Left kidney (tissue), 2 donors: ENCODE results near the gene HERC6. TPM values are rescaled to one million over a fixed set of nuclear protein-coding genes. Genes with fewer than 3 reads are reported as not detected.
A peak's percentile ranks its signal among the peaks of the same experiment; 100 is the strongest.
"Not testable (repeated sequence)": the region's sequence is repeated elsewhere in the genome, so short reads cannot be mapped to it uniquely, and the experiment has no call there.

Source experiments
- DNase-seq: peaks from one replicate; pipeline ENCODE4 v3.0.0-alpha.2; 2013
- polyA plus RNA-seq: library from polyadenylated mRNA; unstranded; fragments of 120-200 nt; gene quantifications from one replicate; pipeline ENCODE4 v1.2.1, GENCODE V29; 2013; ENCODE audit not compliant: insufficient read length

The HERC6 gene
- polyA plus RNA-seq, 1 donor: 11.2 TPM

- DNase-seq: no peak
Observed at GRCh38 chr4:88447371-88448095, 68.9 kb downstream of the HERC6 start.

- not testable (repeated sequence) for DNase-seq
Observed at GRCh38 chr4:88448211-88448765, 69.6 kb downstream of the HERC6 start.

- no peak for DNase-seq
Observed at GRCh38 chr4:88448889-88449288, 70.2 kb downstream of the HERC6 start.

GRCh38 chr4:88449290-88449689, 70.6 kb downstream of the HERC6 start:
- no peak for DNase-seq

GRCh38 chr4:88451205-88451604, 72.6 kb downstream of the HERC6 start:
- no peak for DNase-seq

- no peak for DNase-seq
Observed at GRCh38 chr4:88452912-88453311, 74.3 kb downstream of the HERC6 start.

- peak; percentile 93 for DNase-seq
Observed at GRCh38 chr4:88456670-88457306, 78.1 kb downstream of the HERC6 start, which contains the start of gene HERC5. Gene HERC5 (plus strand): TSS chr4:88457119. CDS start chr4:88457270, 151 bp downstream.

GRCh38 chr4:88457307-88458103, 78.9 kb downstream of the HERC6 start:
- DNase-seq: peak; percentile 38

- DNase-seq: peak; percentile 24
Observed at GRCh38 chr4:88458104-88458740, 79.6 kb downstream of the HERC6 start.

- DNase-seq: no peak
Observed at GRCh38 chr4:88465653-88466192, 87.1 kb downstream of the HERC6 start.

- DNase-seq: no peak
Observed at GRCh38 chr4:88467392-88467791, 88.7 kb downstream of the HERC6 start.

- no peak for DNase-seq
Observed at GRCh38 chr4:88477229-88477860, 98.7 kb downstream of the HERC6 start.

GRCh38 chr4:88478247-88478646, 99.6 kb downstream of the HERC6 start:
- no peak for DNase-seq

GRCh38 chr4:88481537-88481936, 102.9 kb downstream of the HERC6 start:
- peak; percentile 24 for DNase-seq

GRCh38 chr4:88489100-88489761, 110.6 kb downstream of the HERC6 start:
- no peak for DNase-seq

Other genes starting within 250 kb of the HERC6 start
- 8.2 TPM for gene ABCG2, start 220.2 kb upstream of the HERC6 start, polyA plus RNA-seq
- gene PPM1K, start 94.3 kb upstream of the HERC6 start, polyA plus RNA-seq: 23.0 TPM
- 6.0 TPM for gene HERC5, start 78.3 kb downstream of the HERC6 start, polyA plus RNA-seq
- gene PYURF, start 144.9 kb downstream of the HERC6 start, polyA plus RNA-seq: 111 TPM
- gene HERC3, start 213.6 kb downstream of the HERC6 start, polyA plus RNA-seq: 16.1 TPM